Epithelial cell of esophagus (primary cell): ENCODE data around the gene GP2.

ENCODE experiments used
- DNase-seq: peaks from one replicate; pipeline ENCODE4 v3.0.0; 2010; ENCODE audit warnings: low read depth
- H3K4me3 ChIP-seq: 2 replicates; pipeline ENCODE4 v1.5.1; 2011; ENCODE audit warnings: mild to moderate bottlenecking, low read length, control low read depth
- TF ChIP-seq, protein P1 (sequence below): IDR thresholded peaks from 2 replicates; pipeline ENCODE4 v1.5.1; 2011; ENCODE audit warnings: low read depth, mild to moderate bottlenecking, low read length, control low read depth, inconsistent platforms; ENCODE audit not compliant: insufficient read depth; ENCODE audit errors: missing control alignments

Gene GP2

DNA sequence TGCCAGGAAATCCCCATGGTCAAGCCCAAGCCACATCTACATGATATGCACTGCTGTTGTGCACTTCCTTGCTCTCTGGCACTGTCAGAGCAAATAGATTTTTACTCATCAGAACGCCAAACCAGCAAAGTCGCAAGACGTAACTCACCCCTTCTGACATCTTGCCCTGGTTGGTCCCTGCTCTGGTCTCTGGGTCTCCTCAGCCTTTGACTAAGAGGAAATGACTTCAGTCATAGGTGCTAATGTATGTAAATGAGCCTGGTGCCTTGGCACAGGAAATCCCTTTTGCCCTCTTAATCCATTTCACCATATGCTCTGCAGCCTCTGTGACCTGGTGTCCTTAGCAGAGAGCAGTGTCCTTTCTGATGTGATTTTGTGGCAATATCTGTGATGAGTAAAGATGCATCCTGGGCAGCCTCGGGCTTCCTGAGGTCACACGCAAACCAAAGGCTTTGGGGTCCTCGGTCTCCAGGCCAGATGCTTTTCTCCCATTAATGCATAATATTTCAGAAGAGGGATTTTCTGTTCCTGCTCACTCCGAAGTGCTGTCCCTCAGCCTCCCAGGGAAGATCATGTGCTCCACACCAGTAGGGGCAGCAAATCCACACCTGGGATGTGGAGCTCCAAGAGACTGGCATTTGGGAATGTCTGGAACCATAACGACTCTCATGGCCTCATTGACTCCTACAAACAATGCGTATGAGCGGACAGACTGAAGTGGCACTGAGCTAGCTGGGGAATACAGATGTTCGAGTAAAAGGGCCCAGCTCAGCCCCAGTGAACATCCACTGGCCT, 66.9 kb downstream of the GP2 start:
- DNase-seq: no peak
- H3K4me3 ChIP-seq: no peak overlapping the region
- TF ChIP-seq, protein P1, sequence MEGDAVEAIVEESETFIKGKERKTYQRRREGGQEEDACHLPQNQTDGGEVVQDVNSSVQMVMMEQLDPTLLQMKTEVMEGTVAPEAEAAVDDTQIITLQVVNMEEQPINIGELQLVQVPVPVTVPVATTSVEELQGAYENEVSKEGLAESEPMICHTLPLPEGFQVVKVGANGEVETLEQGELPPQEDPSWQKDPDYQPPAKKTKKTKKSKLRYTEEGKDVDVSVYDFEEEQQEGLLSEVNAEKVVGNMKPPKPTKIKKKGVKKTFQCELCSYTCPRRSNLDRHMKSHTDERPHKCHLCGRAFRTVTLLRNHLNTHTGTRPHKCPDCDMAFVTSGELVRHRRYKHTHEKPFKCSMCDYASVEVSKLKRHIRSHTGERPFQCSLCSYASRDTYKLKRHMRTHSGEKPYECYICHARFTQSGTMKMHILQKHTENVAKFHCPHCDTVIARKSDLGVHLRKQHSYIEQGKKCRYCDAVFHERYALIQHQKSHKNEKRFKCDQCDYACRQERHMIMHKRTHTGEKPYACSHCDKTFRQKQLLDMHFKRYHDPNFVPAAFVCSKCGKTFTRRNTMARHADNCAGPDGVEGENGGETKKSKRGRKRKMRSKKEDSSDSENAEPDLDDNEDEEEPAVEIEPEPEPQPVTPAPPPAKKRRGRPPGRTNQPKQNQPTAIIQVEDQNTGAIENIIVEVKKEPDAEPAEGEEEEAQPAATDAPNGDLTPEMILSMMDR: no peak
